Activated CD4-positive, alpha-beta memory T cell treated with anti-CD3 and anti-CD28 coated beads for 36 hours (primary cell): ENCODE results near the gene CNST. TPM values are rescaled to one million over a fixed set of nuclear protein-coding genes. Genes with fewer than 3 reads are reported as not detected.
A peak's percentile ranks its signal among the peaks of the same experiment; 100 is the strongest.

ENCODE experiments used
- CTCF ChIA-PET: fragments of 350-600 bp; sonication (Branson Sonifier 250); formaldehyde crosslinking; loops from one replicate; lab custom pipeline; 2021; ENCODE audit warnings: antibody characterized with exemption, inconsistent platforms; lab: Charles Lee
- POLR2A ChIA-PET: fragments of 350-600 bp; sonication (Branson Sonifier 250); formaldehyde crosslinking; loops from one replicate; lab custom pipeline; 2021; ENCODE audit warnings: antibody characterized with exemption; lab: Charles Lee
- DNase-seq: peaks from one replicate; pipeline ENCODE4 v3.0.0-alpha.2; 2020
- H3K27ac Mint-ChIP-seq: one replicate; pipeline ENCODE4 v1.8.0; 2021; ENCODE audit warnings: mixed read lengths
- H3K27me3 Mint-ChIP-seq: one replicate; pipeline ENCODE4 v1.8.0; 2021; ENCODE audit warnings: mixed read lengths
- H3K36me3 Mint-ChIP-seq: one replicate; pipeline ENCODE4 v1.8.0; 2021; ENCODE audit warnings: mixed read lengths
- H3K4me1 Mint-ChIP-seq: one replicate; pipeline ENCODE4 v1.8.0; 2021; ENCODE audit warnings: low read depth, mixed read lengths
- H3K4me3 Mint-ChIP-seq: one replicate; pipeline ENCODE4 v1.8.0; 2021; ENCODE audit warnings: mild to moderate bottlenecking, mixed read lengths
- H3K9me3 Mint-ChIP-seq: one replicate; pipeline ENCODE4 v1.8.0; 2021; ENCODE audit warnings: mixed read lengths
- intact Hi-C: fragments of 100-400 bp; cut with micrococcal nuclease; formaldehyde crosslinking; loops from one replicate; pipeline ENCODE4 v1.15.1; 2023
- total RNA-seq, 2 experiments: library from RNA; stranded (reverse); gene quantifications; one replicate each; pipeline ENCODE4 v1.2.3, GENCODE V29; 2021

The CNST gene
- total RNA-seq, 2 experiments from 2014 or later, result 25.9 TPM

DNA sequence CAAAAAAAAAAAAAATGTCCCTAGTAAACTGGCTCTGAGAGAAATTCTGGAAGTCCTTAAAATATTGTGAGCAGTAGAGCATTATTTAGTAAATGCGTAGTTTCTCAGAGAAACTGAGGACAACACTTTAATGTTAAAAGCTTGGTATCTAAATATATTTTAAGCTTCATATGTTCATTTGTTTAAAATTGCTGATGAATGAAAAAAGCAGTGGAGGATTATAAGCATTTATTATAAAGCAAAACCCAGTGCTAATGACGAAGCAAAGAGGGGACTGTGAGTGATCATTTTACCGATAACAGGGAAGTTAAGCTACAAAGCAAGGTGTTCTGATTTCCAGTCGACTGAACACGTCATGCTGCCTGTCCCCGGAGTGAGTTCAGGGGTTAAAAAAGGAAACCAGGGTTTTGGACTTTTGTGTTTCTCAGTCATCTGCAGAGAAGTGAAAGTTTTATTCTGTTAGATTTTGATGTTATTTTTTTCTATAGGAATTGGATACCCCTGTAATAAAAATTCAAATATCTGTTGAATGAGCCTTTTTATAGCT, 93.4 kb downstream of the CNST start:
- ChIA-PET CTCF (interaction anchor here (1.2 kb wide), 1 partner anchor 30 kb away, joined by 3 read pairs; no protein-coding TSS in a partner anchor), POLR2A (no interaction called here)
- Mint-ChIP-seq H3K9me3 (no peaks in the 10 kb centered on the region), H3K27me3 (no peaks in the 10 kb centered on the region), H3K4me1 (no peaks in the 10 kb centered on the region), H3K36me3 (peaks cover 16% of the 10 kb centered on the region), H3K27ac (no peak overlapping the region), H3K4me3 (no peak overlapping the region)
- intact Hi-C loops, result no loop called here
- DNase-seq, result no peak

DNA sequence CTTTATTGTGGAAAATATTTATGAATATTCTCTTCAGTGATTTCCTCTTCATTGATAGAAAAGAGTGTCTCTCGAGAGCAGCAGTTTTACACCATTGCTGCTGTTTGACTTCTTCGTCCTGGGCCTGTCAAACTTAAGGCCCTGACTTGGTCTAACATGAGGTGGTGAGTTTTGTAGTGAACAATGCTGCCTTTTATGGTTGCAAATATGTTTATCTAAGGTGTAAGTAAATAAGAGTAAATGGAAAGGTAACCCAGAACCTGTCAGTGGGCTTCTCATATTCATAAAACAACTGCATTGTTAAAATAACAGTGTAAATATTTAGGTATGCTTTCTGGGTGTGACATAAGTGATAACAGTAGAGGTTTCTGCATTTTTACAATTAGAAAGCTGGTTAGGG, 95.2 kb downstream of the CNST start:
- ChIA-PET CTCF (no interaction called here), POLR2A (no interaction called here)
- Mint-ChIP-seq H3K27me3 (no peaks in the 10 kb centered on the region), H3K27ac (no peak overlapping the region), H3K36me3 (peaks cover 26% of the 10 kb centered on the region), H3K9me3 (no peaks in the 10 kb centered on the region), H3K4me3 (no peak overlapping the region), H3K4me1 (no peaks in the 10 kb centered on the region)
- intact Hi-C loops, result no loop called here
- DNase-seq, result no peak

DNA sequence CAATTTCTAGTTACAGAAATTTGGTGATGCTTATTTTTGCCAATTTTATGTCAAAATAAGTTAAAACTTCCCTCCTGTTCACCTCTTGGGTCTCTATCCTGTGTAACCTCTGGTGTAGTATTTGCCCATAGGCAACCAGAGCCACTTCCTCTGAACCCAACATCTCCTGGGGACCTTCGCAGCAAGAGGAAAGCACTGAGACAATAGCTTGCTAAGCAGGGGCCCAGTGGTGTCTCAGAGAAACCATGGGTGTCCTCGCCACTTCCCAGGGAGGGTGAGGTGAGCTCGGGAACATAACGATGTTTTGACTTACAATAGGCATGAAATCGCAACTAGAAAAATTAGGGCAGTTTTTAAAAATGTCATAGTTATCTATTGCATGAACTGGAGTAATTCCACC, 101.5 kb downstream of the CNST start:
- DNase-seq, result no peak
- ChIA-PET CTCF (interaction anchor here (1.1 kb wide), 1 partner anchor 21 kb away, joined by 3 read pairs; no protein-coding TSS in a partner anchor), POLR2A (no interaction called here)
- Mint-ChIP-seq H3K9me3 (no peaks in the 10 kb centered on the region), H3K27ac (peak overlapping the region; percentile 3), H3K27me3 (no peaks in the 10 kb centered on the region), H3K36me3 (peaks cover 35% of the 10 kb centered on the region), H3K4me1 (no peaks in the 10 kb centered on the region), H3K4me3 (no peak overlapping the region)
- intact Hi-C loops, result no loop called here

DNA sequence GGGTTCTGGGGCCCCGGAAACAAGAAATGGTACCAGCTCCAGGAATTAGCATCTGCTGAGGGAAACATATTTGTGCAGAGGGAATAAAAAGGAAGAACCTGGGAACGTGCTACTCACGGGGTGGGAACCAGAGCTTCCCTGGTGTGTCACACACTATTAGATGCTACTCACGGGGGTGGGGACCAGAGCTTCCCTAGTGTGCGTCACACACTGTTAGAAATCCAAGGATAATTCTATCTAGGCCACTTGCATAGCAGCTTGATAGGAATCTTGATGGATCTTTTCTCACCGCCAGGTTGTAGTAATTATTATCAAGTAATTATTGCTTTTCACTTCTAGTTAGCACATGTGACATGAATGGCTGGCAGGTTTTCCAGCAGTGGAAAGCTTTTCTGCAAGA, 103.4 kb downstream of the CNST start:
- ChIA-PET POLR2A (no interaction called here), CTCF (interaction anchor here (0.9 to 1.9 kb wide), 2 partner anchors 20 to 172 kb away, joined by 4 to 5 read pairs; no protein-coding TSS in a partner anchor)
- Mint-ChIP-seq H3K4me1 (no peaks in the 10 kb centered on the region), H3K27ac (no peak overlapping the region), H3K4me3 (no peak overlapping the region), H3K27me3 (no peaks in the 10 kb centered on the region), H3K36me3 (peaks cover 34% of the 10 kb centered on the region), H3K9me3 (no peaks in the 10 kb centered on the region)
- intact Hi-C loops, result no loop called here
- DNase-seq, result no peak

DNA sequence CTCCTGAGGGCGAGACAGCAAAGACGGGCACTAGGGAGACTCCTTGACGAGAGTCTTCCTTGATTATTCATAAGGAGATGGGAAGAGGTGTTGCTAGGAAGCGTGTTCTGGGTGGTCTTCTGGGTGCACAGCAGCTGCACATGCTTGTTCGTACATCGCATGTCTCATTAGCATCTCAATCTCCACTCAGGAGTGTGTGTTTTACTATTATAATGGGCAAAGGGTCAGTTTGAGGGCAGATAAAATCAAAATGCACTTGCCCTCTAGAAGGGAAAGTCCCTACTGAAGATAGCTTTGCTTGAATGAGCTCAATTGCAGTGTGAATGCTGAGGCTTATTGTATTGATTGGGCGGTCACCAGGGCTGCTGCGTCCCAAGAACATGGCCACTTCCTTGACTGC, 107.8 kb downstream of the CNST start:
- intact Hi-C loops, result no loop called here
- no peaks in the 10 kb centered on the region for H3K27me3 Mint-ChIP-seq
- peaks cover 12% of the 10 kb centered on the region for H3K36me3 Mint-ChIP-seq
- H3K4me3 Mint-ChIP-seq, result no peak overlapping the region
- DNase-seq, result no peak
- H3K9me3 Mint-ChIP-seq, result no peaks in the 10 kb centered on the region
- ChIA-PET POLR2A (no interaction called here), CTCF (no interaction called here)
- no peaks in the 10 kb centered on the region for H3K4me1 Mint-ChIP-seq
- H3K27ac Mint-ChIP-seq, result no peak overlapping the region

DNA sequence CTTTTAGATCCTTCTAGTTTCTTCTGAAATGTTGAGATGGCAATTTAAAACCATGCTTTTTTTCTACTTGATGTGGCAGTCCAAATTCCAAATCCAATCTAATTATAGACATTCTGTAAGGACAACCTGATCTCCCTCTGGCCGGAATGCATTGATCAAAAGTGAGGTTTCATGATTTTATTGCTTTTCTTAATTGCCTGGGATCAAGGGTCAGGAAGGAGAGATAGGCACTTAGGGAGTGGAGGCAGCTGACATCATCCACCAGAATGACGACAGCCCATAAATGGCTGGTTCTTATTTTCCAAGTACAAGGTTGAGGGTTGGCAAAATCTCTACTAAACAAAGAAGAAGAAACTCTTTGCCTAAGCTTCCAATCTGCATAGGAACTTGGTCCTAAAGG, 111.6 kb downstream of the CNST start:
- no peak overlapping the region for H3K4me3 Mint-ChIP-seq

DNA sequence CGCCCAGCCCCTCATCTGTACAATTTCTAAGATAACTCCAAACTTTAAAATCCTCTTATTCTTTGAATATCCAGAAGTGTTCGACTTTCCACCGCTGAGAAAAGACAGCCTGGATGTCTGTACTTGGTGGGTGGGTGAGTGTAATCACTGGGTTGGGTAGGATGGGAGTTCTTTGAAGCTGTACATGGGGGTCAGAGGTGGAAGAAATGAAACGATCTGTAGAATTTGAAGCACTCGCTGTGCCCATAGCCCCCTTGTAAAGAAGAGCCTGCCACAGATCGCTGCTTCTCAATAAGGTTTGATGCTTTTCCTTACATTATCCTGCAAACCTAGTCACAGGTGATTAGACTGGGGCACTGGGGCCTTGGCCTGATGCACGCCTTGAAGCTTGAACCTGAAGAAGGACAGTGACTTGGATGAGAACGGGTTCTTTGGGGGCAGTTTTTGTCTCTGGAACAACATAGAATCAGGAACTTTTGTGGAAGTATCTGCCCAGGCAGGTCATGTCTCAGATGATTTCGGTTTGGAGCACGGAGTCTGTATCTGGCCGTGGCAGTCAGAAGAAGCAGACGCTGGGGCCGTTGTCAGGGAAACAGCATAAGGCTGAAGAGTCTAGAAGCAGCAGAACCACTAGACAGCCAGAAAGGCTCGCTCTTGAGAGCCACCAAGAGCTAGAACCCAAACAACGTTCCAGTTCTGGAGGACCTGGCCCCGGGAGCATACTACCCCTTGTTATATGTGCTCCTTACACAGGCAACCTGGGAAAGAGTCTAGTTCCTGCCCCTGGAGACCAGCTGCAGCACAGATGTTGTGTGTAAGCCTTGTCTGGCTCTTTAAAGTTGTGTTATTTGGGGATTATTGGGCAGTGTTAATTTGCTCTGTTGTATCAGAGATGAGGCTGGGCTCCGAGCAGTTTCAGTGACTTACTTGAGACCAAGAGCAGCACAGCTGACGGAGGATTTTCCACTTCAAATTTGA, 112.8 kb downstream of the CNST start:
- no peak for DNase-seq
- intact Hi-C loops, result no loop called here
- Mint-ChIP-seq H3K27ac (no peak overlapping the region), H3K4me3 (no peak overlapping the region), H3K27me3 (no peaks in the 10 kb centered on the region), H3K36me3 (no peaks in the 10 kb centered on the region), H3K9me3 (no peaks in the 10 kb centered on the region), H3K4me1 (no peaks in the 10 kb centered on the region)
- ChIA-PET CTCF (no interaction called here), POLR2A (no interaction called here)

More for the DNA sequence above, 111.6 kb downstream of the CNST start:
- ChIA-PET CTCF (no interaction called here), POLR2A (no interaction called here)
- no peaks in the 10 kb centered on the region for H3K27me3 Mint-ChIP-seq
- no peak overlapping the region for H3K27ac Mint-ChIP-seq
- DNase-seq, result no peak
- intact Hi-C loops, result no loop called here
- no peaks in the 10 kb centered on the region for H3K4me1 Mint-ChIP-seq
- H3K36me3 Mint-ChIP-seq, result no peaks in the 10 kb centered on the region
- no peaks in the 10 kb centered on the region for H3K9me3 Mint-ChIP-seq

DNA sequence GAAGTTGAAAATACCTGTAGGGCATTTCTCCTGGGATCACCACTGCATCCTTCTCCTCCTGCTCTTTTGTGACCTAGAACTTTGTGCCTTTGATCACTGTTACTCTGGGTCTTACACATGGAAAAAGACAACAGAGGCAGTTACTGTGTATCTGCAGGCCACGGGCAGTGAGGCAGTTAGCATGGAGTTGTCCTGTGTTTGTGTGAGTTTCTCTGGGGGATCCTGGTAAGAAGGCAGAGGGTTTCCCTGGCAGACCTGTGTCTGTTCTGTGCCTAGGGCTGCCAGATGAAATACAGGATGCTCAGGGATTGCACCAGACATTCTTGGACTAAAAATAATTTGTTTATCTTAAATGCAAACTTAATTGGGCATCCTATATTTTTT, 113.5 kb downstream of the CNST start:
- no peak for DNase-seq
- H3K36me3 Mint-ChIP-seq, result no peaks in the 10 kb centered on the region
- H3K9me3 Mint-ChIP-seq, result no peaks in the 10 kb centered on the region
- intact Hi-C loops, result no loop called here
- H3K27ac Mint-ChIP-seq, result no peak overlapping the region
- no peaks in the 10 kb centered on the region for H3K4me1 Mint-ChIP-seq
- H3K27me3 Mint-ChIP-seq, result no peaks in the 10 kb centered on the region
- ChIA-PET POLR2A (no interaction called here), CTCF (interaction anchor here (1.1 kb wide), 1 partner anchor 9 kb away, joined by 7 read pairs; no protein-coding TSS in a partner anchor)
- H3K4me3 Mint-ChIP-seq, result no peak overlapping the region

DNA sequence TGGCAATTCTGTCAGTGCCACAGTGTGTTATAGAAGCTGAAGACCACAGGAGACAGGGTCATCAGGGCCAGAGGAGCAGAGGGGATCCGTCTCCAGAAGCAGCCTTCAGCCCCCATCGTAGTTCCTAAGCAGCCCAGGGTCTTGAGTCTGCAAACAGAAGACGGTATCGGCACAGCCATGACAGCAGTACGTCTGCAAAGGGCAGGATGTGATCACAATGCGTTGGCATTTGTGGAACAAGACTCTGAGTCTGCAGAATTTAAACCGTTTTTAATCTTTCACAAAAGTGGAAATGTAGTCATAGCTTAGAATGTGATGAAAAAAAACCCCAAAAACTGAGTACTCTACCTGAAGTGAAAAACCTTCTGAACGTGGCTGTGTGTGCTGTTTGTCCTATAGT, 113.9 kb downstream of the CNST start:
- Mint-ChIP-seq H3K4me3 (no peak overlapping the region), H3K36me3 (no peaks in the 10 kb centered on the region), H3K27ac (no peak overlapping the region), H3K4me1 (no peaks in the 10 kb centered on the region), H3K9me3 (no peaks in the 10 kb centered on the region), H3K27me3 (no peaks in the 10 kb centered on the region)
- intact Hi-C loops, result no loop called here
- CTCF ChIA-PET, result interaction anchor here (1.1 kb wide), 1 partner anchor 9 kb away, joined by 7 read pairs; no protein-coding TSS in a partner anchor
- no peak for DNase-seq
- POLR2A ChIA-PET, result no interaction called here

DNA sequence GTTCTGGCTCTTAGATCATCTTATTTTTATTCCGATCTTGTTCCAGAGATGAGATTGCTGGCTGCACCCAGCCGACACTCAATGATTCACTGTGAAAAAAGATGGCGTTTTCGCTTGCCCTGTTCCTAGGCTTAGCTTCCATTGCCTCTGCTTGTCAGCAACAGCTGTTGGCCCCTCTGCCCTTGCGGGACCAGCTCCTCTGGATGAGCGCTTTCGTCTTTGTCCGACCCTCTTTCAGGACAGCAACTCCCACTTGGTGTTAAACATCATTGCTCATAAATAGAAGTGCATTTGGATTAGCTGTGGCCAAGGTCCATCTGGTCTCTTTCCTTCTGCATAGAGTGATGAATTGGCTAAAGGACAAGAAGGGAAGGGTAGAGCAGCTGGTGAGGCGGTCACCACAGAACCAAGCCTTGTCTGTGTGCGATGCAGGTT, 114.5 kb downstream of the CNST start:
- ChIA-PET POLR2A (no interaction called here), CTCF (interaction anchor here (1.1 kb wide), 1 partner anchor 8 kb away, joined by 7 read pairs; no protein-coding TSS in a partner anchor)
- H3K9me3 Mint-ChIP-seq, result no peaks in the 10 kb centered on the region
- H3K27ac Mint-ChIP-seq, result no peak overlapping the region
- H3K4me3 Mint-ChIP-seq, result no peak overlapping the region
- no peaks in the 10 kb centered on the region for H3K27me3 Mint-ChIP-seq
- no peak for DNase-seq
- H3K36me3 Mint-ChIP-seq, result no peaks in the 10 kb centered on the region
- intact Hi-C loops, result no loop called here
- no peaks in the 10 kb centered on the region for H3K4me1 Mint-ChIP-seq

DNA sequence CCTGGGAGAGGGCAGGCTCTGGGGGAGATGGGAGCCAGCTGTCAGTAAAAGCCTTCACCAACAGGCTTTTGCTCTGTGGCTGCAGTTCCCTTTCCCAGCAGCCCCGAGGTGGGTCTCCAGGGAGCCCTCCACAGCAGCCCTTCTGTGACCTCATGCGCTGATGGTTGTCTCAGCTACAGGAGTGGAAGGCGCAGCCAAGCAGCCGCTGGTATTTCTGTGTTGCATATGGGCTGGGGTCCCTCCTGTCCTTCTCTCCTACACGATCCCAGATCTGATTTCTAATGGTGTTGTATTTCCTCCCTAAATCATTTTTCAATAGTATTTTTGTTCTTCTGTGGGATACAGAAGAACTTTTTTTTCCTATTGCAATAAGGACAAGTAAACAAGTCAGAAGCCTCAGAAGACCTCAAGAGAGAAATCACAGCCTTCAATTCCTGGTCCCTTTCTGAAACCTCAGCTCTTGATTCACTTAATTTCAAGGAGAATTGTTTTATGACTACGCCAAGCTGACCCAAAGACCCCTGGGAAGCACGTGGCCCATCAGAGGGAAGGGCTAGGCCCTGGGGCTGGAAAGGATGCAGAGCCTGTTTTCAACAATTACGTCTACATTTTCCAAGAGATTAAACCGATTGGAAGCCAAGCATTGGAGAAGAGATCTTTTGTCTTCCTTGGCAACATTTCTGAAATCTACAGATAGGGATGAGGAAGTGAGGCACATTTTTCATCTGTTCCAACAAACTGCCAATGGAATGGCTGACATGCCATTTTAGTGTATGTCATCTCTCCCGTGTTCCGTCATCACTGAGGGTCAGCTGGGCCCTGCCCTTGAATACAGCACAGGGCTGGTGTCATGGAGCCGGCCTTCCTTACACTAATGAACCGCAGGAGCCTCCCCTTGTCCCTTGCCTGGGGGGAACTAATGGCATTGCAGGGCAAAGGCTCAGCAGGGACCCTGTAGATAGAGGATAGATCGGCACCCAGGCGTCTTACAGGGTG, 115.9 kb downstream of the CNST start:
- POLR2A ChIA-PET, result no interaction called here
- DNase-seq, result no peak
- intact Hi-C loops, result no loop called here
- CTCF ChIA-PET, result no interaction called here
- no peaks in the 10 kb centered on the region for H3K4me1 Mint-ChIP-seq
- H3K27me3 Mint-ChIP-seq, result no peaks in the 10 kb centered on the region
- H3K27ac Mint-ChIP-seq, result no peak overlapping the region
- no peaks in the 10 kb centered on the region for H3K9me3 Mint-ChIP-seq
- no peaks in the 10 kb centered on the region for H3K36me3 Mint-ChIP-seq
- no peak overlapping the region for H3K4me3 Mint-ChIP-seq

DNA sequence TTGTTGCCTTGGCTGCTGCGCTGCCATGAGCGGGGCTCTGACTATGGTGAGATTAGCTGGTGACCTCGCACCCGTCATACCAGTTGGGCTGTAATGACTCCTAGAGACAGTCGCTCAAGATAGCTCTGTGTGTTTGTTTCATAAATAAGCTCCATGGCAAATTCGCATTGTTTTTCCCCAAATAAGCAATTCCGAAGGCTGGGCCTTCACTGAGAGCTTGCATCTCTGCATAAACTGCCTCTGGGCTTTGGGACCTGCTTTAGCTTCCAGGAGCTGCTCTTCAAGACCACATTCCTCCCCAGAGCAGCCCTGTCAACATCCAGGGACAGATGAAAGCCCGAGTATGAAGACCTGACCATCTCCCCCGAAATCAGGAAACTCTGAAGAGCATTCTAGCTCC, 117.3 kb downstream of the CNST start:
- POLR2A ChIA-PET, result no interaction called here
- Mint-ChIP-seq H3K27me3 (no peaks in the 10 kb centered on the region), H3K4me1 (no peaks in the 10 kb centered on the region), H3K4me3 (no peak overlapping the region), H3K9me3 (no peaks in the 10 kb centered on the region), H3K36me3 (no peaks in the 10 kb centered on the region), H3K27ac (no peak overlapping the region)
- CTCF ChIA-PET, result no interaction called here
- no peak for DNase-seq
- intact Hi-C loops, result no loop called here
